Neuronal stem cell (in vitro differentiated cells): ENCODE measurements around the gene UQCRFS1.
A peak's percentile ranks its signal among the peaks of the same experiment; 100 is the strongest.

Experiments used
- DNase-seq: peaks from one replicate; pipeline ENCODE4 v3.0.0-alpha.2; 2013; ENCODE audit warnings: low spot score
- H2AFZ ChIP-seq: one replicate; pipeline ENCODE4 v1.6.1; 2013; ENCODE audit warnings: mild to moderate bottlenecking, low read length, inconsistent platforms
- H2AK5ac ChIP-seq: 2 replicates; pipeline ENCODE4 v1.6.1; 2013; ENCODE audit warnings: low read depth, mild to moderate bottlenecking, inconsistent platforms, low read length, moderate library complexity, mixed read lengths
- H2BK120ac ChIP-seq: 2 replicates; pipeline ENCODE4 v1.6.1; 2013; ENCODE audit warnings: low read depth, mild to moderate bottlenecking, inconsistent platforms, low read length, moderate library complexity, mixed read lengths
- H2BK12ac ChIP-seq: one replicate; pipeline ENCODE4 v1.6.1; 2013; ENCODE audit warnings: low read length, inconsistent platforms
- H2BK15ac ChIP-seq: 2 replicates; pipeline ENCODE4 v1.6.1; 2013; ENCODE audit warnings: mild to moderate bottlenecking, low read length, inconsistent platforms, mixed read lengths
- H2BK5ac ChIP-seq: one replicate; pipeline ENCODE4 v1.6.1; 2013; ENCODE audit warnings: inconsistent platforms, mild to moderate bottlenecking, low read length, moderate library complexity
- H3K14ac ChIP-seq: one replicate; pipeline ENCODE4 v1.6.1; 2013; ENCODE audit warnings: low read length, inconsistent platforms
- H3K18ac ChIP-seq: 2 replicates; pipeline ENCODE4 v1.6.1; 2013; ENCODE audit warnings: low read length, inconsistent platforms
- H3K23ac ChIP-seq: 2 replicates; pipeline ENCODE4 v1.6.1; 2013; ENCODE audit warnings: low read depth, mild to moderate bottlenecking, mixed read lengths, low read length, inconsistent platforms; ENCODE audit not compliant: poor library complexity
- H3K27ac ChIP-seq: replicated peaks from 3 replicates; pipeline ENCODE4 v1.5.1; 2013; ENCODE audit warnings: low read length, inconsistent platforms
- H3K27me3 ChIP-seq, 3 experiments: 2 replicates each; pipeline ENCODE4 v1.6.1; 2013; ENCODE audit warnings: low read length in 3 of 3, mild to moderate bottlenecking in 2 of 3, inconsistent platforms in 1 of 3, low read depth in 1 of 3, mixed read lengths in 1 of 3, moderate library complexity in 1 of 3; ENCODE audit not compliant: control insufficient read depth in 3 of 3, insufficient read depth in 3 of 3
- H3K36me3 ChIP-seq, 2 donors: replicated peaks in 1 of 2; 2 replicates each; pipeline ENCODE4 v1.6.1; 2013; ENCODE audit warnings: low read length in 2 of 2; ENCODE audit not compliant: control insufficient read depth in 2 of 2, insufficient read depth in 2 of 2
- H3K4ac ChIP-seq: 2 replicates; pipeline ENCODE4 v1.6.1; 2013; ENCODE audit warnings: inconsistent platforms, mild to moderate bottlenecking, low read length, moderate library complexity
- H3K4me1 ChIP-seq, 2 donors: 1 replicate in 1 of 2; 2 replicates in 1 of 2; pipeline ENCODE4 v1.6.1; 2013; ENCODE audit warnings: low read length in 2 of 2, low read depth in 1 of 2; ENCODE audit not compliant: control insufficient read depth in 2 of 2, insufficient read depth in 1 of 2
- H3K4me2 ChIP-seq: one replicate; pipeline ENCODE4 v1.6.1; 2013; ENCODE audit warnings: mild to moderate bottlenecking, low read length, inconsistent platforms; ENCODE audit not compliant: insufficient read depth, poor library complexity, severe bottlenecking
- H3K4me3 ChIP-seq, 2 donors: 2 replicates each; pipeline ENCODE4 v1.5.1; 2013; ENCODE audit warnings: low read length in 2 of 2, mild to moderate bottlenecking in 2 of 2, inconsistent platforms in 1 of 2, moderate library complexity in 1 of 2
- H3K79me1 ChIP-seq: one replicate; pipeline ENCODE4 v1.6.1; 2013; ENCODE audit warnings: low read depth, mild to moderate bottlenecking, inconsistent platforms, low read length, moderate library complexity
- H3K9ac ChIP-seq: one replicate; pipeline ENCODE4 v1.6.1; 2013; ENCODE audit warnings: mild to moderate bottlenecking, low read depth, low read length, inconsistent platforms; ENCODE audit not compliant: poor library complexity
- H3K9me3 ChIP-seq, 2 donors: replicated peaks in 1 of 2; 2 replicates each; pipeline versions ENCODE3 to v1.6.1; 2013; ENCODE audit warnings: low read length in 2 of 2, mild to moderate bottlenecking in 2 of 2, inconsistent platforms in 1 of 2, low read depth in 1 of 2, mixed read lengths in 1 of 2, moderate library complexity in 1 of 2; ENCODE audit not compliant: control insufficient read depth in 2 of 2, insufficient read depth in 1 of 2
- H4K8ac ChIP-seq: one replicate; pipeline ENCODE4 v1.6.1; 2013; ENCODE audit warnings: low read depth, mild to moderate bottlenecking, inconsistent platforms, low read length, moderate library complexity
- H4K91ac ChIP-seq: one replicate; pipeline ENCODE4 v1.6.1; 2013; ENCODE audit warnings: low read length, low read depth, mild to moderate bottlenecking, inconsistent platforms; ENCODE audit not compliant: poor library complexity
- WGBS, 2 donors: extraction: QIAGEN DNeasy Blood & Tissue Kit; methylation state at CpG; one replicate each; pipeline ENCODE4 v1.1.7; 2013; ENCODE audit warnings: missing lambda C conversion rate in 2 of 2, mixed read lengths in 1 of 2; ENCODE audit not compliant: insufficient read length in 2 of 2, insufficient replicate concordance in 1 of 2; ENCODE audit errors: extremely low coverage in 2 of 2; 5-methylcytosine and 5-hydroxymethylcytosine counted together

Gene UQCRFS1

GRCh38 chr19:29259867-29260281 lies 46.9 kb upstream of the UQCRFS1 start:
- no peak overlapping the region for H4K8ac ChIP-seq
- no peak overlapping the region for H3K4me2 ChIP-seq
- peaks cover 0 to 3% of the 10 kb centered on the region in 2 donors for H3K4me1 ChIP-seq
- no peak overlapping the region for H2AFZ ChIP-seq
- no peak for DNase-seq
- no peaks in the 10 kb centered on the region for H3K79me1 ChIP-seq
- H3K4me3 ChIP-seq: no peak overlapping the region
- WGBS, 2 donors: no CpG with 5 or more reads among the region's 6 CpGs
- no peak overlapping the region for H2BK12ac ChIP-seq
- H3K9me3 ChIP-seq: no peaks in the 10 kb centered on the region
- H4K91ac ChIP-seq: no peak overlapping the region
- H3K27me3 ChIP-seq: no peaks in the 10 kb centered on the region
- no peak overlapping the region for H3K23ac ChIP-seq
- no peak overlapping the region for H2AK5ac ChIP-seq
- H2BK120ac ChIP-seq: no peak overlapping the region
- H3K36me3 ChIP-seq: no peaks in the 10 kb centered on the region
- no peak overlapping the region for H3K27ac ChIP-seq
- H2BK15ac ChIP-seq: no peak overlapping the region
- H3K18ac ChIP-seq: no peak overlapping the region
- no peak overlapping the region for H3K14ac ChIP-seq
- no peak overlapping the region for H2BK5ac ChIP-seq
- no peak overlapping the region for H3K9ac ChIP-seq
- H3K4ac ChIP-seq: no peak overlapping the region

- H3K4ac ChIP-seq: no peak overlapping the region
- H2BK12ac ChIP-seq: no peak overlapping the region
- H3K36me3 ChIP-seq: no peaks in the 10 kb centered on the region
- no CpG with 5 or more reads among the region's 3 CpGs for WGBS, 2 donors
- no peak overlapping the region for H3K4me2 ChIP-seq
- no peak overlapping the region for H4K91ac ChIP-seq
- H3K27me3 ChIP-seq: no peaks in the 10 kb centered on the region
- H2BK5ac ChIP-seq: no peak overlapping the region
- H2BK15ac ChIP-seq: no peak overlapping the region
- no peak overlapping the region for H3K23ac ChIP-seq
- no peak for DNase-seq
- H3K4me1 ChIP-seq: peaks cover 0 to 3% of the 10 kb centered on the region in 2 donors
- H3K9me3 ChIP-seq: no peaks in the 10 kb centered on the region
- H3K18ac ChIP-seq: peak overlapping the region; percentile 8
- no peak overlapping the region for H3K4me3 ChIP-seq
- no peak overlapping the region for H3K9ac ChIP-seq
- no peak overlapping the region for H3K14ac ChIP-seq
- no peak overlapping the region for H2AFZ ChIP-seq
- no peak overlapping the region for H2BK120ac ChIP-seq
- H4K8ac ChIP-seq: no peak overlapping the region
- no peaks in the 10 kb centered on the region for H3K79me1 ChIP-seq
- H3K27ac ChIP-seq: no peak overlapping the region
- no peak overlapping the region for H2AK5ac ChIP-seq
These were observed 46.2 kb upstream of the UQCRFS1 start for GRCh38 chr19:29259153-29259552.

GRCh38 chr19:29256516-29256915 lies 43.6 kb upstream of the UQCRFS1 start:
- Histone ChIP-seq H3K27ac (no peak overlapping the region), H3K18ac (no peak overlapping the region), H3K9me3 (no peaks in the 10 kb centered on the region), H3K4me3 (peak overlapping the region in 1 of 2 donors; percentile 25), H3K4me1 (no peaks in the 10 kb centered on the region), H2BK5ac (no peak overlapping the region), H3K36me3 (no peaks in the 10 kb centered on the region), H3K23ac (no peak overlapping the region), H3K79me1 (no peaks in the 10 kb centered on the region), H3K9ac (no peak overlapping the region), H3K14ac (no peak overlapping the region), H2BK12ac (no peak overlapping the region), H2BK120ac (no peak overlapping the region), H4K91ac (no peak overlapping the region), H2BK15ac (no peak overlapping the region), H3K4ac (no peak overlapping the region), H2AK5ac (no peak overlapping the region), H4K8ac (no peak overlapping the region), H2AFZ (no peak overlapping the region), H3K4me2 (no peak overlapping the region), H3K27me3 (no peaks in the 10 kb centered on the region)
- no peak for DNase-seq
- WGBS, 2 donors: no CpG with 5 or more reads among the region's 2 CpGs

DNA sequence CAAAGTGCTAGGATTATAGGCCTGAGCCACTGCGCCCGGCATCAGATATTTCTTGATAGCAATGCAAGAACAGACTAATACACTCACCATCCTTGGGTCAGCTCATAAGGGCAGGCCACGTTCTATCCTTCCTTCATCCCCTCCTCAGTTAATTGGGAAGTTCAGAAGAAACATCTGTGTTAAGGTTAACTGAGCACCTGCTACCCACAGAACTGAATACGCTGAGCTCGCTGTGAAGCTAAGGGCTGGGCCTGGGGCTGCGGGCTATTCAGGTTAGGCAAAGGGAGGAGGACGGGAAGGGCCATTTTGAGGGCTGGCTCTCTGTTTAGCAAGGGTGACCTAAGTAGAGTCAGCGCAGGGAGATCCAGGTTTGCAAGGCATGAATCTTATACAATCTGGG lies 43.0 kb upstream of the UQCRFS1 start:
- H3K9me3 ChIP-seq: no peaks in the 10 kb centered on the region
- no peak overlapping the region for H3K4me2 ChIP-seq
- H2AK5ac ChIP-seq: no peak overlapping the region
- no CpG with 5 or more reads among the region's 8 CpGs for WGBS, 2 donors
- H3K27ac ChIP-seq: no peak overlapping the region
- H3K9ac ChIP-seq: no peak overlapping the region
- no peaks in the 10 kb centered on the region for H3K79me1 ChIP-seq
- no peak overlapping the region for H4K8ac ChIP-seq
- no peaks in the 10 kb centered on the region for H3K4me1 ChIP-seq
- H2BK120ac ChIP-seq: no peak overlapping the region
- H3K23ac ChIP-seq: no peak overlapping the region
- H2BK12ac ChIP-seq: no peak overlapping the region
- H3K4ac ChIP-seq: no peak overlapping the region
- DNase-seq: no peak
- no peak overlapping the region for H2BK5ac ChIP-seq
- no peak overlapping the region for H3K14ac ChIP-seq
- no peaks in the 10 kb centered on the region for H3K36me3 ChIP-seq
- no peak overlapping the region for H4K91ac ChIP-seq
- H3K27me3 ChIP-seq: no peaks in the 10 kb centered on the region
- H3K18ac ChIP-seq: no peak overlapping the region
- H2AFZ ChIP-seq: no peak overlapping the region
- H2BK15ac ChIP-seq: no peak overlapping the region
- no peak overlapping the region for H3K4me3 ChIP-seq
